Spleen (tissue), 7 donors: ENCODE measurements around the gene KLHL18.

Experiments used
- POLR2A ChIP-seq, 3 donors: fragments of 450-650 bp; IDR thresholded peaks; one replicate each; pipeline ENCODE4 v1.5.1; 2017; ENCODE audit warnings: antibody characterized with exemption in 3 of 3, mild to moderate bottlenecking in 1 of 3
- TF ChIP-seq, protein P1 (sequence below), 11 experiments: fragments of 200-600 bp in 7 of 11; fragments of 450-650 bp in 4 of 11; sonication (generic) in 4 of 11; IDR thresholded peaks in 8 of 11; conservative IDR thresholded peaks in 3 of 11; 1 replicate in 7 of 11; 2 replicates in 4 of 11; pipeline versions ENCODE4 v1.4.0 to v1.8.0; 2016 to 2021; ENCODE audit warnings: antibody characterized with exemption in 11 of 11, inconsistent platforms in 4 of 11, mild to moderate bottlenecking in 1 of 11
- donor health status: DM: no; HTN: no; CAD: no; lungs with moderate emphysema.
- donor health status: DM: no; HTN: no; CAD: no.
- donor health status: DM: no; HTN: no; CAD: no.

DNA sequence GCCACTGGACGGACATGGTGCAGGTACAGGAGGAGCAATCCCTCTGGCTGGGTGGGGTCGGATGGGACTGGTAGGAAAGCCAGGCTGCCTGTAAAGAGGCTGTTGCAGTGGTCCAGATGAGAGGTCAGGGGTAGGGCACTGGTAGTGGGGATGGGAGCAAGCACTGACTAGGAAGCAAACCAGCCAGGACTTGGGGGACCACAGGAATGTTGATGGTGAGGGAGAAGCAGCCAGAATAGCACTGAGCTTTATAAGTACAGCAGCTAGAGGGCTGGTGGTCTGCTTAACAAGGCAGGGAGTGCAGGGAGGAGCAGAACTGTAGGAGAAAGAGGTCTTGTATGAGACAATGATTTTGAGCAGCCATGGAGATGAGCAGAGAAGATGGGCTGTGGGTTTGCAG lies 59.4 kb downstream of the KLHL18 start:
- TF ChIP-seq, protein P1, sequence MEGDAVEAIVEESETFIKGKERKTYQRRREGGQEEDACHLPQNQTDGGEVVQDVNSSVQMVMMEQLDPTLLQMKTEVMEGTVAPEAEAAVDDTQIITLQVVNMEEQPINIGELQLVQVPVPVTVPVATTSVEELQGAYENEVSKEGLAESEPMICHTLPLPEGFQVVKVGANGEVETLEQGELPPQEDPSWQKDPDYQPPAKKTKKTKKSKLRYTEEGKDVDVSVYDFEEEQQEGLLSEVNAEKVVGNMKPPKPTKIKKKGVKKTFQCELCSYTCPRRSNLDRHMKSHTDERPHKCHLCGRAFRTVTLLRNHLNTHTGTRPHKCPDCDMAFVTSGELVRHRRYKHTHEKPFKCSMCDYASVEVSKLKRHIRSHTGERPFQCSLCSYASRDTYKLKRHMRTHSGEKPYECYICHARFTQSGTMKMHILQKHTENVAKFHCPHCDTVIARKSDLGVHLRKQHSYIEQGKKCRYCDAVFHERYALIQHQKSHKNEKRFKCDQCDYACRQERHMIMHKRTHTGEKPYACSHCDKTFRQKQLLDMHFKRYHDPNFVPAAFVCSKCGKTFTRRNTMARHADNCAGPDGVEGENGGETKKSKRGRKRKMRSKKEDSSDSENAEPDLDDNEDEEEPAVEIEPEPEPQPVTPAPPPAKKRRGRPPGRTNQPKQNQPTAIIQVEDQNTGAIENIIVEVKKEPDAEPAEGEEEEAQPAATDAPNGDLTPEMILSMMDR (IDR thresholded peaks at IDR 0.05 in 8 of 11, conservative IDR thresholded peaks at IDR 0.05 in 3 of 11): no peak
- no peak for TF ChIP-seq POLR2A (IDR thresholded peaks at IDR 0.05)
